Astrocyte of the hippocampus (primary cell): ENCODE measurements around the gene NT5C2.
A peak's percentile ranks its signal among the peaks of the same experiment; 100 is the strongest.
"Not testable (repeated sequence)": the region's sequence is repeated elsewhere in the genome, so short reads cannot be mapped to it uniquely, and the experiment has no call there.

Experiments used
- DNase-seq: peaks from one replicate; pipeline ENCODE4 v3.0.0; 2011; ENCODE audit warnings: low read depth, low spot score

NT5C2 gene

GRCh38 chr10:103086799-103087198 lies 106.3 kb downstream of the NT5C2 start:
- DNase-seq = no peak

GRCh38 chr10:103086261-103086660 lies 106.8 kb downstream of the NT5C2 start:
- no peak for DNase-seq

- no peak for DNase-seq
These were observed 109.1 kb downstream of the NT5C2 start for GRCh38 chr10:103083977-103084320.

- no peak for DNase-seq
These were observed 109.7 kb downstream of the NT5C2 start for GRCh38 chr10:103083266-103083976.

GRCh38 chr10:103082683-103083082 lies 110.4 kb downstream of the NT5C2 start:
- DNase-seq = no peak

- no peak for DNase-seq
These were observed 112.0 kb downstream of the NT5C2 start for GRCh38 chr10:103080891-103081581.

GRCh38 chr10:103079946-103080345 lies 113.1 kb downstream of the NT5C2 start:
- no peak for DNase-seq

- DNase-seq = no peak
These were observed 114.0 kb downstream of the NT5C2 start for GRCh38 chr10:103079100-103079499.

GRCh38 chr10:103078676-103079075 lies 114.4 kb downstream of the NT5C2 start:
- no peak for DNase-seq

GRCh38 chr10:103078309-103078615 lies 114.8 kb downstream of the NT5C2 start:
- DNase-seq = no peak

GRCh38 chr10:103077491-103078308 lies 115.4 kb downstream of the NT5C2 start:
- DNase-seq = no peak

GRCh38 chr10:103077020-103077419 lies 116.1 kb downstream of the NT5C2 start:
- DNase-seq = no peak

GRCh38 chr10:103072891-103073290 lies 120.2 kb downstream of the NT5C2 start:
- no peak for DNase-seq

- no peak for DNase-seq
These were observed 120.8 kb downstream of the NT5C2 start for GRCh38 chr10:103072276-103072675.

GRCh38 chr10:103069453-103070331 lies 123.4 kb downstream of the NT5C2 start:
- peak; percentile 86 for DNase-seq

GRCh38 chr10:103067956-103068355 lies 125.1 kb downstream of the NT5C2 start:
- no peak for DNase-seq

GRCh38 chr10:103067484-103067883 lies 125.6 kb downstream of the NT5C2 start:
- no peak for DNase-seq

- DNase-seq = not testable (repeated sequence)
These were observed 126.0 kb downstream of the NT5C2 start for GRCh38 chr10:103067099-103067477.

- DNase-seq = no peak
These were observed 126.7 kb downstream of the NT5C2 start for GRCh38 chr10:103066141-103067098.

GRCh38 chr10:103064956-103065355 lies 128.1 kb downstream of the NT5C2 start:
- no peak for DNase-seq
